DND-41 (cell line): ENCODE results near the gene SIPA1.

Experiments
- CTCF ChIP-seq: IDR thresholded peaks from 2 replicates; pipeline ENCODE4 v1.5.1; 2012; ENCODE audit warnings: borderline replicate concordance, low read length, moderate library complexity, mild to moderate bottlenecking; ENCODE audit not compliant: poor library complexity, severe bottlenecking; ENCODE audit errors: extremely low read depth
- EZH2 ChIP-seq: IDR thresholded peaks from 3 replicates; pipeline ENCODE4 v1.6.1; 2012; ENCODE audit warnings: borderline replicate concordance, low read depth, mild to moderate bottlenecking, moderate library complexity, low read length, inconsistent platforms; ENCODE audit not compliant: severe bottlenecking

GRCh38 chr11:65634440-65634839 is 3.5 kb upstream of the SIPA1 start:
- TF ChIP-seq CTCF = no peak
- TF ChIP-seq EZH2 = no peak
